Hematopoietic multipotent progenitor cell treated with erythropoietin and hydrocortisone succinate and interleukin-3 and kit ligand, for 15 days (in vitro differentiated cells): Measurements from ENCODE around the gene FCGR1A.
"Not testable (repeated sequence)": the region's sequence is repeated elsewhere in the genome, so short reads cannot be mapped to it uniquely, and the experiment has no call there.

Experiments
- DNase-seq: peaks from one replicate; pipeline ENCODE4 v3.0.0-alpha.2; 2015; ENCODE audit warnings: low spot score

Gene FCGR1A

GRCh38 chr1:149782600-149782999 is at the start of gene FCGR1A:
Gene FCGR1A (plus strand): TSS chr1:149782694. CDS start chr1:149782744, 50 bp downstream.
- not testable (repeated sequence) for DNase-seq

GRCh38 chr1:149732781-149733180 is 49.7 kb upstream of the FCGR1A start:
- DNase-seq, result not testable (repeated sequence)

GRCh38 chr1:149734692-149735091 is 47.8 kb upstream of the FCGR1A start:
- not testable (repeated sequence) for DNase-seq

GRCh38 chr1:149740148-149740581 is 42.3 kb upstream of the FCGR1A start:
- DNase-seq, result not testable (repeated sequence)

- DNase-seq, result not testable (repeated sequence)
Measured at GRCh38 chr1:149740590-149741230, 41.8 kb upstream of the FCGR1A start.

- not testable (repeated sequence) for DNase-seq
Measured at GRCh38 chr1:149741914-149742313, 40.6 kb upstream of the FCGR1A start.

- not testable (repeated sequence) for DNase-seq
Measured at GRCh38 chr1:149746463-149747356, 35.8 kb upstream of the FCGR1A start.

- DNase-seq, result not testable (repeated sequence)
Measured at GRCh38 chr1:149747359-149748143, 34.9 kb upstream of the FCGR1A start.

GRCh38 chr1:149748144-149748500 is 34.4 kb upstream of the FCGR1A start:
- not testable (repeated sequence) for DNase-seq

- not testable (repeated sequence) for DNase-seq
Measured at GRCh38 chr1:149750562-149750961, 31.9 kb upstream of the FCGR1A start.

GRCh38 chr1:149752186-149752585 is 30.3 kb upstream of the FCGR1A start:
- DNase-seq, result not testable (repeated sequence)

- not testable (repeated sequence) for DNase-seq
Measured at GRCh38 chr1:149753466-149753865, 29.0 kb upstream of the FCGR1A start.

GRCh38 chr1:149755294-149755693 is 27.2 kb upstream of the FCGR1A start:
- DNase-seq, result not testable (repeated sequence)

GRCh38 chr1:149762294-149762693 is 20.2 kb upstream of the FCGR1A start:
- not testable (repeated sequence) for DNase-seq

- not testable (repeated sequence) for DNase-seq
Measured at GRCh38 chr1:149764087-149764800, 18.2 kb upstream of the FCGR1A start.

GRCh38 chr1:149766241-149766640 is 16.3 kb upstream of the FCGR1A start:
- DNase-seq, result not testable (repeated sequence)

GRCh38 chr1:149769216-149769615 is 13.3 kb upstream of the FCGR1A start:
- DNase-seq, result not testable (repeated sequence)

- not testable (repeated sequence) for DNase-seq
Measured at GRCh38 chr1:149770661-149771060, 11.8 kb upstream of the FCGR1A start.

GRCh38 chr1:149771653-149772425 is 10.7 kb upstream of the FCGR1A start:
- DNase-seq, result not testable (repeated sequence)

- DNase-seq, result not testable (repeated sequence)
Measured at GRCh38 chr1:149775510-149776147, 6.9 kb upstream of the FCGR1A start.
